ENCODE measurements around the gene GRAMD4. TPM values are rescaled to one million over a fixed set of nuclear protein-coding genes. Genes with fewer than 3 reads are reported as not detected.
A peak's percentile ranks its signal among the peaks of the same experiment; 100 is the strongest.

Gene GRAMD4
- polyA plus RNA-seq, 3 donors = 9.5 to 33.3 (median 12.6) TPM

GRCh38 chr22:46723882-46724281 is 103.7 kb downstream of the GRAMD4 start:
- Histone ChIP-seq H3K36me3 (replicated peaks in 1 of 2; ENCODE audit: control insufficient read depth in 1 of 2, insufficient read depth in 2 of 2, low read length in 2 of 2) (peaks cover 58 to 92% of the 10 kb centered on the region in 2 donors), H3K4me2 (replicated peaks; ENCODE audit: extremely low read depth, low read length, poor library complexity, severe bottlenecking) (no peak overlapping the region)

DNA sequence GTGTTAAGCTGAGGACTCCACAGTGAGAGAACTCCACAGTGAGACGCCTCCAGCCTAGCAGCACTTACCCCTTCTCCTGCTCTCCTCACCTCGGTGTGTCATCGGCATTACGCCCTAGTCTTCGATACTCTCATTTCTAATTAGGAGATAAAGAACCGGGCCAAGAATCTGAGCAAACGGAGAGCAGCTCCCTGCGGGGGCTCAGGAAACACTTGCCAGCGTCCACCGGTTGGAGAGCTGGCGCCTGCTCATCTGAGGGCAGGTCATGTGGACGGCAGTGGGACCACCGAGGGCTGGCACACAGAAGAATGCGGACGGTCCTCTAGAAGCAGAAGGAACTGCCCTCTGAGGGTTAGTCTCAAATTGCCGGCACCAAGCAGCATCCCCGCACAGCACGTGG is 104.9 kb downstream of the GRAMD4 start:
- H3K36me3 Mint-ChIP-seq = peaks cover 53 to 91% of the 10 kb centered on the region in 2 donors

More at GRCh38 chr22:46723882-46724281, 103.7 kb downstream of the GRAMD4 start:
- H3K27ac ChIP-seq (ENCODE audit: low read depth in 1 of 2, low read length in 2 of 2) = no peak overlapping the region
- Mint-ChIP-seq H3K4me3 (no peak overlapping the region), H3K27me3 (ENCODE audit: low read depth in 3 of 3) (no peaks in the 10 kb centered on the region), H3K36me3 (peaks cover 60 to 92% of the 10 kb centered on the region in 2 donors), H3K27ac (peak overlapping the region in 3 of 7 donors; percentile 46 to 70 (median 59)), H3K4me1 (peaks cover 5% of the 10 kb centered on the region), H3K9me3 (no peaks in the 10 kb centered on the region)
- H3K4me1 ChIP-seq (ENCODE audit: control insufficient read depth in 1 of 2, insufficient read depth in 2 of 2, low read length in 2 of 2) = no peaks in the 10 kb centered on the region
- intact Hi-C loops (cut with micrococcal nuclease) = no loop called here
- H3K27me3 ChIP-seq (ENCODE audit: control insufficient read depth in 2 of 2, insufficient read depth in 2 of 2, low read length in 2 of 2) = no peaks in the 10 kb centered on the region
- H3K4me3 ChIP-seq (replicated peaks in 1 of 3; ENCODE audit: low read depth in 2 of 3, low read length in 3 of 3) = no peak overlapping the region
- 100% methylated on average over 7 of the region's 9 CpGs for WGBS (ENCODE audit: insufficient coverage)
- peaks cover 75% of the 10 kb centered on the region for H3K79me2 ChIP-seq (ENCODE audit: insufficient read depth, low read length)
- H4K20me1 ChIP-seq (ENCODE audit: insufficient read depth, low read length) = peaks cover 99% of the 10 kb centered on the region
- no peaks in the 10 kb centered on the region for H3K9me3 ChIP-seq (replicated peaks in 1 of 2; ENCODE audit: control insufficient read depth in 1 of 2, insufficient read depth in 1 of 2, low read length in 2 of 2)
- no peak overlapping the region for H3K9ac ChIP-seq (ENCODE audit: insufficient read depth, low read length, poor library complexity, severe bottlenecking)
- no peak for DNase-seq
- no peak for TF ChIP-seq CTCF (IDR thresholded peaks at IDR 0.05)
- no peak overlapping the region for H2AFZ ChIP-seq (ENCODE audit: insufficient read depth, low read depth, low read length, poor library complexity, severe bottlenecking)

More for the DNA sequence above, 104.9 kb downstream of the GRAMD4 start:
- Histone ChIP-seq H2AFZ (ENCODE audit: insufficient read depth, low read depth, low read length, poor library complexity, severe bottlenecking) (no peak overlapping the region), H3K27me3 (ENCODE audit: control insufficient read depth in 2 of 2, insufficient read depth in 2 of 2, low read length in 2 of 2) (no peaks in the 10 kb centered on the region), H4K20me1 (ENCODE audit: insufficient read depth, low read length) (peaks cover 99% of the 10 kb centered on the region), H3K9ac (ENCODE audit: insufficient read depth, low read length, poor library complexity, severe bottlenecking) (no peak overlapping the region), H3K27ac (ENCODE audit: low read depth in 1 of 2, low read length in 2 of 2) (peak overlapping the region in 1 of 2 donors; percentile 31), H3K9me3 (replicated peaks in 1 of 2; ENCODE audit: control insufficient read depth in 1 of 2, insufficient read depth in 1 of 2, low read length in 2 of 2) (no peaks in the 10 kb centered on the region), H3K4me2 (replicated peaks; ENCODE audit: extremely low read depth, low read length, poor library complexity, severe bottlenecking) (no peak overlapping the region), H3K4me1 (ENCODE audit: control insufficient read depth in 1 of 2, insufficient read depth in 2 of 2, low read length in 2 of 2) (no peaks in the 10 kb centered on the region), H3K79me2 (ENCODE audit: insufficient read depth, low read length) (peaks cover 87% of the 10 kb centered on the region), H3K36me3 (replicated peaks in 1 of 2; ENCODE audit: control insufficient read depth in 1 of 2, insufficient read depth in 2 of 2, low read length in 2 of 2) (peaks cover 46 to 88% of the 10 kb centered on the region in 2 donors), H3K4me3 (replicated peaks in 1 of 3; ENCODE audit: low read depth in 2 of 3, low read length in 3 of 3) (no peak overlapping the region)
- WGBS (ENCODE audit: insufficient coverage) = 98% methylated on average over 10 of the region's 18 CpGs
- DNase-seq = no peak
- H3K9me3 Mint-ChIP-seq = no peaks in the 10 kb centered on the region
- peak overlapping the region in 3 of 7 donors; percentile 57 to 64 (median 58) for H3K27ac Mint-ChIP-seq
- peaks cover 5% of the 10 kb centered on the region for H3K4me1 Mint-ChIP-seq
- no peaks in the 10 kb centered on the region for H3K27me3 Mint-ChIP-seq (ENCODE audit: low read depth in 3 of 3)
- TF ChIP-seq CTCF (IDR thresholded peaks at IDR 0.05) = no peak
- H3K4me3 Mint-ChIP-seq = no peak overlapping the region
- intact Hi-C loops (cut with micrococcal nuclease) = no loop called here

All from CD14-positive monocyte (primary cell).